Stimulated activated naive CD8-positive, alpha-beta T cell treated with anti-CD3 and anti-CD28 coated beads, Interleukin-15, Interleukin-2, amounts not matched to agents 100 ng/mL and 50 ng/mL, for 24 hours (primary cell): ENCODE measurements around the gene GSTM4.
A peak's percentile ranks its signal among the peaks of the same experiment; 100 is the strongest.
"Not testable (repeated sequence)": the region's sequence is repeated elsewhere in the genome, so short reads cannot be mapped to it uniquely, and the experiment has no call there.

Source experiments
- H3K27ac Mint-ChIP-seq: one replicate; pipeline ENCODE4 v1.8.0; 2021; ENCODE audit warnings: mild to moderate bottlenecking, mixed read lengths
- H3K27me3 Mint-ChIP-seq: one replicate; pipeline ENCODE4 v1.8.0; 2021; ENCODE audit warnings: mixed read lengths
- H3K36me3 Mint-ChIP-seq: one replicate; pipeline ENCODE4 v1.8.0; 2021; ENCODE audit warnings: low read depth, mixed read lengths
- H3K4me1 Mint-ChIP-seq: one replicate; pipeline ENCODE4 v1.8.0; 2021; ENCODE audit warnings: low read depth, mixed read lengths
- H3K4me3 Mint-ChIP-seq: one replicate; pipeline ENCODE4 v1.8.0; 2021; ENCODE audit warnings: mild to moderate bottlenecking, mixed read lengths
- H3K9me3 Mint-ChIP-seq: one replicate; pipeline ENCODE4 v1.8.0; 2021; ENCODE audit warnings: mixed read lengths

Gene GSTM4

GRCh38 chr1:109660691-109661026, 4.8 kb downstream of the GSTM4 start:
- H3K36me3 Mint-ChIP-seq, H3K9me3 Mint-ChIP-seq, H3K27me3 Mint-ChIP-seq, H3K4me1 Mint-ChIP-seq, H3K27ac Mint-ChIP-seq, H3K4me3 Mint-ChIP-seq: not testable (repeated sequence)

GRCh38 chr1:109661391-109661790, 5.5 kb downstream of the GSTM4 start:
- no peaks in the 10 kb centered on the region for H3K36me3 Mint-ChIP-seq
- no peaks in the 10 kb centered on the region for H3K9me3 Mint-ChIP-seq
- no peaks in the 10 kb centered on the region for H3K27me3 Mint-ChIP-seq
- no peaks in the 10 kb centered on the region for H3K4me1 Mint-ChIP-seq
- no peak overlapping the region for H3K4me3 Mint-ChIP-seq
- H3K27ac Mint-ChIP-seq = no peak overlapping the region

- Mint-ChIP-seq H3K4me1 (peaks cover 13% of the 10 kb centered on the region), H3K9me3 (no peaks in the 10 kb centered on the region), H3K27ac (no peak overlapping the region), H3K27me3 (no peaks in the 10 kb centered on the region), H3K36me3 (no peaks in the 10 kb centered on the region), H3K4me3 (no peak overlapping the region)
Measured at GRCh38 chr1:109664671-109665070, 8.8 kb downstream of the GSTM4 start.

GRCh38 chr1:109667452-109668122, 11.7 kb downstream of the GSTM4 start, which contains the start of gene GSTM2:
Gene GSTM2 (plus strand): TSS chr1:109668057. CDS start chr1:109668116, 59 bp downstream.
- no peak within 1 kb of the TSS for H3K27ac Mint-ChIP-seq

GRCh38 chr1:109668123-109668775, 12.3 kb downstream of the GSTM4 start:
- peaks cover 23% of the 10 kb centered on the region for H3K4me1 Mint-ChIP-seq
- H3K27ac Mint-ChIP-seq = no peak overlapping the region
- H3K36me3 Mint-ChIP-seq = no peaks in the 10 kb centered on the region
- no peaks in the 10 kb centered on the region for H3K9me3 Mint-ChIP-seq
- no peaks in the 10 kb centered on the region for H3K27me3 Mint-ChIP-seq
- peak overlapping the region; percentile 70 for H3K4me3 Mint-ChIP-seq

More at GRCh38 chr1:109667452-109668122, 11.7 kb downstream of the GSTM4 start, which contains the start of gene GSTM2:
- Mint-ChIP-seq H3K4me1 (peaks cover 23% of the 10 kb centered on the region), H3K36me3 (no peaks in the 10 kb centered on the region), H3K27me3 (no peaks in the 10 kb centered on the region), H3K9me3 (no peaks in the 10 kb centered on the region), H3K4me3 (peak within 1 kb of the TSS; percentile 70)

- H3K4me3 Mint-ChIP-seq = peak overlapping the region; percentile 62
- no peaks in the 10 kb centered on the region for H3K9me3 Mint-ChIP-seq
- no peaks in the 10 kb centered on the region for H3K36me3 Mint-ChIP-seq
- H3K27me3 Mint-ChIP-seq = no peaks in the 10 kb centered on the region
- peaks cover 23% of the 10 kb centered on the region for H3K4me1 Mint-ChIP-seq
- peak overlapping the region; percentile 56 for H3K27ac Mint-ChIP-seq
Measured at GRCh38 chr1:109669246-109669948, 13.5 kb downstream of the GSTM4 start.

GRCh38 chr1:109669949-109670302, 14.0 kb downstream of the GSTM4 start:
- H3K4me3 Mint-ChIP-seq = peak overlapping the region; percentile 62
- peaks cover 23% of the 10 kb centered on the region for H3K4me1 Mint-ChIP-seq
- not testable (repeated sequence) for H3K36me3 Mint-ChIP-seq, H3K27me3 Mint-ChIP-seq, H3K27ac Mint-ChIP-seq, H3K9me3 Mint-ChIP-seq

- Mint-ChIP-seq H3K4me3 (no peak overlapping the region), H3K36me3 (no peaks in the 10 kb centered on the region), H3K9me3 (no peaks in the 10 kb centered on the region), H3K27me3 (no peaks in the 10 kb centered on the region), H3K27ac (no peak overlapping the region), H3K4me1 (peaks cover 23% of the 10 kb centered on the region)
Measured at GRCh38 chr1:109671067-109671466, 15.2 kb downstream of the GSTM4 start.

- H3K4me3 Mint-ChIP-seq, H3K27ac Mint-ChIP-seq, H3K9me3 Mint-ChIP-seq, H3K27me3 Mint-ChIP-seq, H3K36me3 Mint-ChIP-seq: not testable (repeated sequence)
- H3K4me1 Mint-ChIP-seq = peaks cover 17% of the 10 kb centered on the region
Measured at GRCh38 chr1:109673861-109674260, 18.0 kb downstream of the GSTM4 start.

- not testable (repeated sequence) for H3K36me3 Mint-ChIP-seq, H3K4me1 Mint-ChIP-seq, H3K27me3 Mint-ChIP-seq, H3K27ac Mint-ChIP-seq, H3K9me3 Mint-ChIP-seq, H3K4me3 Mint-ChIP-seq
Measured at GRCh38 chr1:109676683-109677381, 20.9 kb downstream of the GSTM4 start.

GRCh38 chr1:109677459-109677858, 21.6 kb downstream of the GSTM4 start:
- no peak overlapping the region for H3K27ac Mint-ChIP-seq
- H3K4me1 Mint-ChIP-seq = no peaks in the 10 kb centered on the region
- no peak overlapping the region for H3K4me3 Mint-ChIP-seq
- no peaks in the 10 kb centered on the region for H3K9me3 Mint-ChIP-seq
- no peaks in the 10 kb centered on the region for H3K36me3 Mint-ChIP-seq
- H3K27me3 Mint-ChIP-seq = no peaks in the 10 kb centered on the region

- H3K4me1 Mint-ChIP-seq, H3K36me3 Mint-ChIP-seq, H3K27ac Mint-ChIP-seq, H3K27me3 Mint-ChIP-seq, H3K9me3 Mint-ChIP-seq, H3K4me3 Mint-ChIP-seq: not testable (repeated sequence)
Measured at GRCh38 chr1:109678637-109679036, 22.7 kb downstream of the GSTM4 start.

GRCh38 chr1:109684777-109685176, 28.9 kb downstream of the GSTM4 start:
- not testable (repeated sequence) for H3K4me3 Mint-ChIP-seq, H3K9me3 Mint-ChIP-seq, H3K27me3 Mint-ChIP-seq, H3K36me3 Mint-ChIP-seq, H3K27ac Mint-ChIP-seq
- H3K4me1 Mint-ChIP-seq = peaks cover 13% of the 10 kb centered on the region

GRCh38 chr1:109685399-109685798, 29.5 kb downstream of the GSTM4 start:
- not testable (repeated sequence) for H3K4me3 Mint-ChIP-seq, H3K27me3 Mint-ChIP-seq, H3K36me3 Mint-ChIP-seq, H3K27ac Mint-ChIP-seq, H3K9me3 Mint-ChIP-seq
- peaks cover 13% of the 10 kb centered on the region for H3K4me1 Mint-ChIP-seq

GRCh38 chr1:109685890-109686289, 30.0 kb downstream of the GSTM4 start:
- peaks cover 13% of the 10 kb centered on the region for H3K4me1 Mint-ChIP-seq
- not testable (repeated sequence) for H3K27me3 Mint-ChIP-seq, H3K4me3 Mint-ChIP-seq, H3K9me3 Mint-ChIP-seq, H3K27ac Mint-ChIP-seq
- H3K36me3 Mint-ChIP-seq = peaks cover 13% of the 10 kb centered on the region
